Endothelial cell of umbilical vein (primary cell): Measurements from ENCODE around the gene SCAMP1. TPM values are rescaled to one million over a fixed set of nuclear protein-coding genes. Genes with fewer than 3 reads are reported as not detected.

Experiments
- BruUV-seq: library from RNA; stranded (reverse); fragments of 400-500 nt; replicated peaks from 2 replicates; lab custom pipeline; 2021; lab: Mats Ljungman, UMichigan
- CTCF ChIA-PET: fragments of 300-600, 350-600 bp; sonication (Branson Sonifier 250); formaldehyde crosslinking; loops from one replicate; lab custom pipeline; 2021; ENCODE audit warnings: antibody characterized with exemption, inconsistent platforms; lab: Charles Lee
- POLR2A ChIA-PET: fragments of 300-600, 350-600 bp; sonication (Branson Sonifier 250); formaldehyde crosslinking; loops from one replicate; lab custom pipeline; 2021; ENCODE audit warnings: antibody characterized with exemption, inconsistent platforms; lab: Charles Lee
- DNase-seq: peaks from one replicate; pipeline ENCODE4 v3.0.0-alpha.2; 2011; ENCODE audit warnings: low read depth, low spot score
- FAIRE-seq: peaks from 2 replicates; lab custom pipeline; 2011; peaks lifted over from hg19 to GRCh38; lab: Jason Lieb, UNC
- H2AFZ ChIP-seq: 2 replicates; pipeline ENCODE4 v1.6.0; 2012; ENCODE audit warnings: low read depth, low read length, control low read depth, inconsistent platforms
- H3K27ac ChIP-seq: 2 replicates; pipeline ENCODE4 v1.5.1; 2011; ENCODE audit warnings: low read depth, mild to moderate bottlenecking, control low read depth, low read length, moderate library complexity; ENCODE audit not compliant: insufficient read depth
- H3K27me3 ChIP-seq, 2 experiments: 2 replicates each; pipeline versions ENCODE4 v1.6.0 to v1.6.1; 2011; ENCODE audit warnings: low read length in 2 of 2, mixed read lengths in 1 of 2; ENCODE audit not compliant: control insufficient read depth in 2 of 2, insufficient read depth in 2 of 2
- H3K36me3 ChIP-seq, 2 experiments: 2 replicates in 1 of 2; 3 replicates in 1 of 2; pipeline ENCODE4 v1.5.1; 2011; ENCODE audit warnings: low read length in 2 of 2, mild to moderate bottlenecking in 1 of 2, moderate library complexity in 1 of 2; ENCODE audit not compliant: control insufficient read depth in 2 of 2, insufficient read depth in 2 of 2; ENCODE audit errors: extremely low read depth in 1 of 2
- H3K4me1 ChIP-seq: 3 replicates; pipeline ENCODE4 v1.5.1; 2011; ENCODE audit warnings: mild to moderate bottlenecking, low read length; ENCODE audit not compliant: control insufficient read depth, insufficient read depth; ENCODE audit errors: extremely low read depth
- H3K4me2 ChIP-seq: 2 replicates; pipeline ENCODE4 v1.6.1; 2011; ENCODE audit warnings: low read length, control low read depth, mixed read lengths; ENCODE audit not compliant: insufficient read depth
- H3K4me3 ChIP-seq, 3 experiments: fragments of 200-600 bp in 1 of 3; sonication (generic), shearing (Covaris generic) in 1 of 3; replicated peaks in 1 of 3; 2 replicates each; pipeline ENCODE4 v1.5.1; 2011 to 2016; ENCODE audit warnings: control low read depth in 3 of 3, low read length in 3 of 3, mild to moderate bottlenecking in 2 of 3, inconsistent platforms in 1 of 3, low read depth in 1 of 3, moderate library complexity in 1 of 3; ENCODE audit not compliant: insufficient read depth in 1 of 3
- H3K79me2 ChIP-seq: 2 replicates; pipeline ENCODE4 v1.6.0; 2012; ENCODE audit warnings: low read length, inconsistent platforms; ENCODE audit not compliant: control insufficient read depth, insufficient read depth
- H3K9ac ChIP-seq: replicated peaks from 2 replicates; pipeline ENCODE3; 2011; ENCODE audit warnings: low read length, control low read depth; ENCODE audit not compliant: insufficient read depth; ENCODE audit errors: extremely low read depth
- H3K9me1 ChIP-seq: replicated peaks from 3 replicates; pipeline ENCODE4 v1.6.0; 2011; ENCODE audit warnings: mild to moderate bottlenecking, low read length; ENCODE audit not compliant: control insufficient read depth, insufficient read depth; ENCODE audit errors: extremely low read depth
- H3K9me3 ChIP-seq: replicated peaks from 2 replicates; pipeline ENCODE4 v1.5.1; 2012; ENCODE audit warnings: low read length, inconsistent platforms; ENCODE audit not compliant: control insufficient read depth, insufficient read depth
- H4K20me1 ChIP-seq: replicated peaks from 2 replicates; pipeline ENCODE3; 2011; ENCODE audit warnings: mild to moderate bottlenecking, low read length; ENCODE audit not compliant: control insufficient read depth, insufficient read depth; ENCODE audit errors: extremely low read depth
- MYC ChIP-seq: IDR thresholded peaks from one replicate; pipeline ENCODE4 v1.6.1; 2011; ENCODE audit warnings: mild to moderate bottlenecking, low read depth, low read length
- dilution Hi-C: fragments of 300-500 bp; cut with MboI; formaldehyde crosslinking; loops from one replicate; pipeline ENCODE4 v1.15.0; 2019; ENCODE audit warnings: low sequenced_read_pairs; ENCODE audit not compliant: extremely low pct_ligation_motif_present
- intact Hi-C: fragments of 100-400 bp; cut with micrococcal nuclease; formaldehyde crosslinking; loops from one replicate; pipeline ENCODE4 v1.10.0; 2022
- polyA plus RNA-seq, 4 experiments: library from polyadenylated mRNA; depleted of rRNA in 3 of 4; stranded (reverse) in 3 of 4; unstranded in 1 of 4; fragments of >200 nt; gene quantifications; 2 replicates each; pipeline versions ENCODE4 v1.2.1 to v1.2.3, GENCODE V29; 2011 to 2012; ENCODE audit warnings: missing spikeins in 1 of 4
- total RNA-seq: library from RNA; stranded (reverse); gene quantifications from 2 replicates; pipeline ENCODE4 v1.2.3, GENCODE V29; 2021
- TF ChIP-seq, protein P1 (sequence below), 2 donors: IDR thresholded peaks; 1 replicate in 1 of 2; 2 replicates in 1 of 2; pipeline ENCODE4 v1.5.1; 2011; ENCODE audit warnings: low read length in 2 of 2, mild to moderate bottlenecking in 2 of 2, moderate library complexity in 2 of 2, control low read depth in 1 of 2, inconsistent platforms in 1 of 2, low read depth in 1 of 2; ENCODE audit not compliant: insufficient read depth in 1 of 2; ENCODE audit errors: extremely low read depth in 1 of 2

SCAMP1 gene
- total and polyA plus RNA-seq, 2 donors (not counting 3 experiments of a cell fraction or from before 2014, with no cell fraction given) = 13.7 to 29.0 TPM

DNA sequence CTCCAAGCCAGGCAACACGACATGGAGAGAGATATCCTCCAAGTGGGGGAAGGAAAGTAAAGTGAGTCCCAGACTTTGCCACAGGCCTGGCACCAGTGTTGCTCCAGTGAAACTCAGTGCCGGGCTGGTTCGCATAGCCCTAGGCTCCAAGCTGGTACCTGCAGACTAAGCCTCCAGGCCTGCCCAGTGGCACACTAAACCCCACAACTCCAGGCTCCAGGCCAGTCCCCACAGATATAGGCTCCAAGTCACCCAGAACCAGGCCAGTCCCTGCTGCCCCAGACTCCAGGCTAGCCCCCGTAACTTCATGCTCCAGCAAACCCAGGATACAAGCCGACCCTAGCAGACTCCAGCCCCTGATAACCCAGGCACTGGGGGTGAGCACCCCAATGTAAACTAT, 42.9 kb upstream of the SCAMP1 start:
- H3K9me1 ChIP-seq = no peaks in the 10 kb centered on the region
- BruUV-seq = no TSS peak
- no peaks in the 10 kb centered on the region for H3K4me1 ChIP-seq
- H2AFZ ChIP-seq = no peak overlapping the region
- peaks cover 5% of the 10 kb centered on the region in 2 experiments for H3K27me3 ChIP-seq
- no peaks in the 10 kb centered on the region for H3K36me3 ChIP-seq
- H3K79me2 ChIP-seq = no peaks in the 10 kb centered on the region
- no peaks in the 10 kb centered on the region for H4K20me1 ChIP-seq
- FAIRE-seq = no peak
- no peak overlapping the region for H3K9ac ChIP-seq
- POLR2A ChIA-PET = no interaction called here
- intact Hi-C loops (no loop called here), dilution Hi-C loops (no loop called here)
- DNase-seq = no peak
- CTCF ChIA-PET = interaction anchor here (1.2 kb wide), 1 partner anchor 20 kb away, joined by 3 read pairs; no protein-coding TSS in a partner anchor
- H3K4me3 ChIP-seq = no peak overlapping the region
- TF ChIP-seq MYC = no peak
- H3K27ac ChIP-seq = no peak overlapping the region
- H3K9me3 ChIP-seq = no peaks in the 10 kb centered on the region
- no peak overlapping the region for H3K4me2 ChIP-seq

DNA sequence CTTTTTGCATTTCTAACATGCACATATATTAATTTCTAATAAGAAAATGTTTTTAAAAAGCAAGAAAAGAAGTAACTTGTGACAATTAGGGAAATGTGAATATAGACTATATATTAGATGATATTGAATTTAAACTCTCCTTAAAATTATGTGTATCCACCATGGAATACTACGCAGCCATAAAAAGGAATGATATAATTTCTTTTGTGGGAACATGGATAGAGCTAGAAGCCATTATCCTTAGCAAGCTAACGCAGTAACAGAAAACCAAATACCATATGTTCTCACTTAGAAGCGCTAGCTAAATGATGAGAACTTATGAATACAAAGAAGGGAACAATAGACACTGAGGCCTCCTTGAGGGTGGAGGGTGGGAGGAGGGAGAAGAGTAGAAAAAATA, 42.1 kb upstream of the SCAMP1 start:
- no peak overlapping the region for H3K4me2 ChIP-seq
- H3K27ac ChIP-seq = no peak overlapping the region
- intact Hi-C loops = no loop called here
- H4K20me1 ChIP-seq = no peaks in the 10 kb centered on the region
- BruUV-seq = no TSS peak
- FAIRE-seq (no peak), DNase-seq (no peak)
- H3K36me3 ChIP-seq = no peaks in the 10 kb centered on the region
- POLR2A ChIA-PET = no interaction called here
- no peak overlapping the region for H3K9ac ChIP-seq
- H3K4me3 ChIP-seq = no peak overlapping the region
- no peaks in the 10 kb centered on the region for H3K9me1 ChIP-seq
- peaks cover 3 to 5% of the 10 kb centered on the region in 2 experiments for H3K27me3 ChIP-seq
- dilution Hi-C loops = no loop called here
- TF ChIP-seq, protein P1, sequence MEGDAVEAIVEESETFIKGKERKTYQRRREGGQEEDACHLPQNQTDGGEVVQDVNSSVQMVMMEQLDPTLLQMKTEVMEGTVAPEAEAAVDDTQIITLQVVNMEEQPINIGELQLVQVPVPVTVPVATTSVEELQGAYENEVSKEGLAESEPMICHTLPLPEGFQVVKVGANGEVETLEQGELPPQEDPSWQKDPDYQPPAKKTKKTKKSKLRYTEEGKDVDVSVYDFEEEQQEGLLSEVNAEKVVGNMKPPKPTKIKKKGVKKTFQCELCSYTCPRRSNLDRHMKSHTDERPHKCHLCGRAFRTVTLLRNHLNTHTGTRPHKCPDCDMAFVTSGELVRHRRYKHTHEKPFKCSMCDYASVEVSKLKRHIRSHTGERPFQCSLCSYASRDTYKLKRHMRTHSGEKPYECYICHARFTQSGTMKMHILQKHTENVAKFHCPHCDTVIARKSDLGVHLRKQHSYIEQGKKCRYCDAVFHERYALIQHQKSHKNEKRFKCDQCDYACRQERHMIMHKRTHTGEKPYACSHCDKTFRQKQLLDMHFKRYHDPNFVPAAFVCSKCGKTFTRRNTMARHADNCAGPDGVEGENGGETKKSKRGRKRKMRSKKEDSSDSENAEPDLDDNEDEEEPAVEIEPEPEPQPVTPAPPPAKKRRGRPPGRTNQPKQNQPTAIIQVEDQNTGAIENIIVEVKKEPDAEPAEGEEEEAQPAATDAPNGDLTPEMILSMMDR (IDR thresholded peaks at IDR 0.05; ENCODE audit: extremely low read depth in 1 of 2, insufficient read depth in 1 of 2, low read depth in 1 of 2, low read length in 2 of 2) = no peak
- CTCF ChIA-PET = interaction anchor here (1.2 kb wide), 1 partner anchor 21 kb away, joined by 3 read pairs; no protein-coding TSS in a partner anchor
- H3K9me3 ChIP-seq = no peaks in the 10 kb centered on the region
- no peaks in the 10 kb centered on the region for H3K4me1 ChIP-seq
- no peaks in the 10 kb centered on the region for H3K79me2 ChIP-seq
- H2AFZ ChIP-seq = no peak overlapping the region
